DND-41 (cell line): Measurements from ENCODE around the gene CLEC12A.

Source experiments
- ATAC-seq: fragments of 200-7000 bp; cut with Tn5 transposase; 3 replicates; pipeline ENCODE4 v1.9.1; 2021; ENCODE audit warnings: low read depth; ENCODE audit not compliant: insufficient read depth
- DNase-seq: peaks from one replicate; pipeline ENCODE4 v3.0.0-alpha.2; 2020
- H2AFZ ChIP-seq: 2 replicates; pipeline ENCODE4 v1.6.0; 2012; ENCODE audit warnings: low read depth, low read length
- H3K27ac ChIP-seq: 2 replicates; pipeline ENCODE4 v1.5.1; 2012; ENCODE audit warnings: low read length, inconsistent platforms
- H3K27me3 ChIP-seq: fragments of 200-600 bp; sonication (generic); 2 replicates; pipeline ENCODE4 v1.6.0; 2012; ENCODE audit warnings: low read length, mild to moderate bottlenecking, inconsistent platforms; ENCODE audit not compliant: insufficient read depth, poor library complexity
- H3K36me3 ChIP-seq: 2 replicates; pipeline ENCODE4 v1.5.1; 2012; ENCODE audit warnings: low read length, inconsistent platforms; ENCODE audit not compliant: insufficient read depth
- H3K4me1 ChIP-seq: 2 replicates; pipeline ENCODE4 v1.5.1; 2012; ENCODE audit warnings: mild to moderate bottlenecking, low read length; ENCODE audit not compliant: insufficient read depth
- H3K4me2 ChIP-seq: 2 replicates; pipeline ENCODE4 v1.6.0; 2012; ENCODE audit warnings: mild to moderate bottlenecking, moderate library complexity, low read length, inconsistent platforms; ENCODE audit not compliant: insufficient read depth
- H3K4me3 ChIP-seq, 2 experiments: fragments of 200-600 bp in 1 of 2; shearing (Covaris generic) in 1 of 2; 2 replicates each; pipeline ENCODE4 v1.5.1; 2012 to 2016; ENCODE audit warnings: inconsistent platforms in 2 of 2, low read length in 2 of 2, mild to moderate bottlenecking in 2 of 2, low read depth in 1 of 2, moderate library complexity in 1 of 2
- H3K79me2 ChIP-seq: 2 replicates; pipeline ENCODE4 v1.6.0; 2012; ENCODE audit warnings: low read length, inconsistent platforms; ENCODE audit not compliant: insufficient read depth
- H3K9ac ChIP-seq: 2 replicates; pipeline ENCODE4 v1.6.0; 2012; ENCODE audit warnings: low read depth, mild to moderate bottlenecking, inconsistent platforms, low read length, moderate library complexity
- H3K9me3 ChIP-seq: 2 replicates; pipeline ENCODE4 v1.5.1; 2012; ENCODE audit warnings: low read length, moderate library complexity, mild to moderate bottlenecking, inconsistent platforms; ENCODE audit not compliant: insufficient read depth, severe bottlenecking
- H4K20me1 ChIP-seq: 2 replicates; pipeline ENCODE4 v1.6.0; 2012; ENCODE audit warnings: low read length; ENCODE audit not compliant: insufficient read depth
- CTCF ChIP-seq: IDR thresholded peaks from 2 replicates; pipeline ENCODE4 v1.5.1; 2012; ENCODE audit warnings: borderline replicate concordance, low read length, moderate library complexity, mild to moderate bottlenecking; ENCODE audit not compliant: poor library complexity, severe bottlenecking; ENCODE audit errors: extremely low read depth
- EZH2 ChIP-seq: IDR thresholded peaks from 3 replicates; pipeline ENCODE4 v1.6.1; 2012; ENCODE audit warnings: borderline replicate concordance, low read depth, mild to moderate bottlenecking, moderate library complexity, low read length, inconsistent platforms; ENCODE audit not compliant: severe bottlenecking

The CLEC12A gene

DNA sequence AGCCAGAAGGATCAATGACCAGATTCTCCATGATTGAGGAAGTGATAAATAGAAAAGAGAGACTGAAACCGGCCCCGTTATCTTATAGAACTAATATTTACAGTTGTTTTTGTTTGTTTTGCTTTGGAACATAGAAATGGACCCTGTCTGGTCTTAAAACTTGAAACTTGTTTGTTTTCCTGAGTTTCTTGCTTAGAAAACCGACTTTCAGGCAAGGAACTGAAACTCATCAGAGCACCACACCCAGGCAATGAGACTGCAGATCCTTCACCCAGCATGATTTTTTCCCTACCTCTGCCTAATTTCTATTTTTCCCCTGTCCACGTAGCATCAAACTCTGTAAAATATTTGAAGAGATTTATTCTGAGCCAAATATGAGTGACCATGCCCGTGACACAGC lies 10.6 kb upstream of the CLEC12A start:
- no peaks in the 10 kb centered on the region for H4K20me1 ChIP-seq
- no peak overlapping the region for H3K9ac ChIP-seq
- H2AFZ ChIP-seq, result no peak overlapping the region
- no peak overlapping the region for H3K4me2 ChIP-seq
- H3K9me3 ChIP-seq, result no peaks in the 10 kb centered on the region
- no peaks in the 10 kb centered on the region for H3K36me3 ChIP-seq
- no peaks in the 10 kb centered on the region for H3K27me3 ChIP-seq
- no peaks in the 10 kb centered on the region for H3K79me2 ChIP-seq
- H3K27ac ChIP-seq, result no peak overlapping the region
- H3K4me3 ChIP-seq, result no peak overlapping the region
- no peak for DNase-seq
- no peak for TF ChIP-seq EZH2
- no peak for TF ChIP-seq CTCF
- peaks cover 18% of the 10 kb centered on the region for H3K4me1 ChIP-seq
- ATAC-seq, result no peak

- ATAC-seq, result peak; percentile 80
- H3K9me3 ChIP-seq, result no peaks in the 10 kb centered on the region
- H3K79me2 ChIP-seq, result no peaks in the 10 kb centered on the region
- no peak overlapping the region for H3K27ac ChIP-seq
- peak; percentile 26 for DNase-seq
- no peak overlapping the region for H3K4me3 ChIP-seq
- no peaks in the 10 kb centered on the region for H4K20me1 ChIP-seq
- no peaks in the 10 kb centered on the region for H3K27me3 ChIP-seq
- no peak overlapping the region for H2AFZ ChIP-seq
- H3K9ac ChIP-seq, result no peak overlapping the region
- TF ChIP-seq CTCF (no peak), EZH2 (no peak)
- no peaks in the 10 kb centered on the region for H3K36me3 ChIP-seq
- H3K4me1 ChIP-seq, result peaks cover 18% of the 10 kb centered on the region
- no peak overlapping the region for H3K4me2 ChIP-seq
Measured at GRCh38 chr12:9961106-9961505, 10.1 kb upstream of the CLEC12A start.

DNA sequence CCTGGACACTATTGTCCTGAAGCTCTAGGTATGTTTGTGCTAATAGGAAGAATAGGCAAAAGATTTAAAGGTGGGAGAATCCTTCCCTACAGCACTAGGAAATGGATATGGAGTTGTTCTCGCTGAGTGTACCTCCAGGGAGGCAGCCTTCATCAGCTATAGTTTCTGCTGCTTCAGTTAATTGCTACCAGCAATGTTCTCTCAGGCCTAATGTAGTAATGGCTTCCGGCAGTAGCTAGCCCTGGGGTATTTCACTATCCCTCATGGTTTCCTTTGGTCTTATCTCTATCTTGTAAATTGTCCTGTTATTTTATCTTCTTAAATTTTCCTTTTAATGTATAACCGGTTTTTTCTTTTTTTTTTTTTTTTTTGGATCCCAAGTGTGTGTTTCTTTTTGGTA lies 9.3 kb upstream of the CLEC12A start:
- Histone ChIP-seq H3K36me3 (no peaks in the 10 kb centered on the region), H3K9ac (no peak overlapping the region), H3K27me3 (no peaks in the 10 kb centered on the region), H3K4me1 (peaks cover 18% of the 10 kb centered on the region), H3K27ac (no peak overlapping the region), H3K9me3 (no peaks in the 10 kb centered on the region), H3K4me2 (no peak overlapping the region), H3K79me2 (no peaks in the 10 kb centered on the region), H2AFZ (no peak overlapping the region), H3K4me3 (no peak overlapping the region), H4K20me1 (no peaks in the 10 kb centered on the region)
- DNase-seq, result no peak
- TF ChIP-seq EZH2 (no peak), CTCF (no peak)
- ATAC-seq, result no peak

DNA sequence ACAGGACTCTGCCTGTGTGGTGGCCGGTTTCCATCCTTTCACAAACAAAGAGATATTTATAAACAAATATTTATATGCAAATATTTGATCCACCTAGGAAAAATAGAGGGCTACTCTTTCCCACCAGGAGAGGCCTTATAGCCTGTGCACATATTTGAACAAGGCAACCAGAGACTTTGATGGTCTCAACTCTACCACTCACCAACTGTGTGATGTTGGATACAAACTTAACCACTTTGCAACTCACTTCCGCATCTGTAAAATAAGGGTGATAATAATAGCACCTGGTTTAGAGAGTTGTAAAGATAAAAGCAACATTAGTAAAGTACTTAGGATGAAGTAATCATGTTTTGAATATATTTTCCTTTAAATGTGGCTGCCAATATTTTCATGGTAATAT lies 1.5 kb upstream of the CLEC12A start:
- Histone ChIP-seq H3K9ac (no peak overlapping the region), H4K20me1 (no peaks in the 10 kb centered on the region), H3K79me2 (no peaks in the 10 kb centered on the region)

More for the DNA sequence above, 1.5 kb upstream of the CLEC12A start:
- no peak overlapping the region for H2AFZ ChIP-seq
- TF ChIP-seq CTCF (no peak), EZH2 (no peak)
- H3K36me3 ChIP-seq, result no peaks in the 10 kb centered on the region
- no peak overlapping the region for H3K4me2 ChIP-seq
- H3K27ac ChIP-seq, result no peak overlapping the region
- no peak overlapping the region for H3K4me3 ChIP-seq
- no peak for DNase-seq
- no peak for ATAC-seq
- peaks cover 7% of the 10 kb centered on the region; the same call in 1 of the 2 replicates for H3K4me1 ChIP-seq
- H3K27me3 ChIP-seq, result peaks cover 16% of the 10 kb centered on the region
- no peaks in the 10 kb centered on the region for H3K9me3 ChIP-seq
